HepG2 (cell line): Measurements from ENCODE around the gene STAB2. TPM values are rescaled to one million over a fixed set of nuclear protein-coding genes. Genes with fewer than 3 reads are reported as not detected.

Source experiments
- ATAC-seq: fragments of 200-7000 bp; cut with Tn5 transposase; 3 replicates; pipeline ENCODE4 v1.9.1; 2020; ENCODE audit warnings: mild to moderate bottlenecking, moderate library complexity
- BruUV-seq: library from RNA; stranded (reverse); fragments of 400-500 nt; replicated peaks from 2 replicates; lab custom pipeline; 2021; lab: Mats Ljungman, UMichigan
- CTCF ChIA-PET: fragments of 300-600 bp; formaldehyde crosslinking; extraction: SDS; loops from one replicate; lab custom pipeline; 2021; ENCODE audit warnings: low total read pairs, inconsistent platforms, low intra/inter-chr PET ratio; lab: Yijun Ruan, JAX
- POLR2A ChIA-PET: fragments of 350-600 bp; sonication (Branson Sonifier 250); formaldehyde crosslinking; loops from one replicate; lab custom pipeline; 2020; ENCODE audit warnings: antibody characterized with exemption, inconsistent platforms; lab: Yijun Ruan, JAX
- DNase-seq: peaks from one replicate; pipeline ENCODE4 v3.0.0-alpha.2; 2015; ENCODE audit warnings: low spot score
- FAIRE-seq: peaks from 3 replicates; lab custom pipeline; 2011; peaks lifted over from hg19 to GRCh38; lab: Jason Lieb, UNC
- H2AFZ ChIP-seq: one replicate; pipeline ENCODE4 v1.6.1; 2011; ENCODE audit warnings: low read length, inconsistent platforms
- H3K27ac ChIP-seq: fragments of 300-600 bp; 3 replicates; pipeline ENCODE4 v1.8.0; 2011; ENCODE audit warnings: mixed run types, mild to moderate bottlenecking, mixed read lengths, low read length, inconsistent platforms; ENCODE audit not compliant: insufficient read depth; ENCODE audit errors: extremely low read length
- H3K27me3 ChIP-seq, 2 experiments: fragments of 200-600 bp in 1 of 2; 2 replicates in 1 of 2; 3 replicates in 1 of 2; pipeline versions ENCODE4 v1.6.0 to v1.8.0; 2011; ENCODE audit warnings: low read length in 2 of 2, mild to moderate bottlenecking in 2 of 2, moderate library complexity in 2 of 2, inconsistent platforms in 1 of 2; ENCODE audit not compliant: insufficient read depth in 2 of 2, control insufficient read depth in 1 of 2
- H3K36me3 ChIP-seq, 2 experiments: fragments of 200-600 bp in 1 of 2; replicated peaks in 1 of 2; 2 replicates in 1 of 2; 3 replicates in 1 of 2; pipeline versions ENCODE4 v1.5.1 to v1.8.0; 2011; ENCODE audit warnings: low read length in 2 of 2, inconsistent platforms in 1 of 2; ENCODE audit not compliant: insufficient read depth in 2 of 2, control insufficient read depth in 1 of 2
- H3K4me1 ChIP-seq: 2 replicates; pipeline ENCODE4 v1.5.1; 2012; ENCODE audit warnings: low read length, inconsistent platforms; ENCODE audit not compliant: insufficient read depth
- H3K4me2 ChIP-seq: 2 replicates; pipeline ENCODE4 v1.6.0; 2011; ENCODE audit warnings: low read depth, low read length, inconsistent platforms
- H3K4me3 ChIP-seq, 3 experiments: fragments of 200-600 bp in 1 of 3; sonication (generic), shearing (Covaris generic) in 1 of 3; replicated peaks in 1 of 3; 2 replicates each; pipeline ENCODE4 v1.5.1; 2011 to 2016; ENCODE audit warnings: low read length in 3 of 3, inconsistent platforms in 2 of 3, low read depth in 2 of 3, mild to moderate bottlenecking in 2 of 3, control low read depth in 1 of 3, mixed read lengths in 1 of 3; ENCODE audit not compliant: insufficient read depth in 1 of 3
- H3K79me2 ChIP-seq: one replicate; pipeline ENCODE4 v1.6.1; 2011; ENCODE audit warnings: low read length, inconsistent platforms; ENCODE audit not compliant: insufficient read depth
- H3K9ac ChIP-seq: 2 replicates; pipeline ENCODE4 v1.6.0; 2011; ENCODE audit warnings: mild to moderate bottlenecking, low read depth, low read length, inconsistent platforms; ENCODE audit not compliant: insufficient read depth
- H3K9me3 ChIP-seq: 2 replicates; pipeline ENCODE4 v1.5.1; 2012; ENCODE audit warnings: mild to moderate bottlenecking, low read length
- H4K20me1 ChIP-seq: 2 replicates; pipeline ENCODE4 v1.6.0; 2011; ENCODE audit warnings: inconsistent platforms, mild to moderate bottlenecking, low read length, moderate library complexity; ENCODE audit not compliant: insufficient read depth
- HNRNPLL ChIP-seq: fragments of 200-400 bp; formaldehyde crosslinking; IDR thresholded peaks from 2 replicates; pipeline ENCODE4 v1.6.1; 2017; ENCODE audit warnings: mild to moderate bottlenecking, low read depth, low read length; ENCODE audit not compliant: poor library complexity, severe bottlenecking
- PRPF4 ChIP-seq: fragments of 200-400 bp; formaldehyde crosslinking; IDR thresholded peaks from 2 replicates; pipeline ENCODE4 v1.6.1; 2016; ENCODE audit warnings: low read length, low read depth; ENCODE audit not compliant: poor library complexity, severe bottlenecking
- TCF7 ChIP-seq: sonication (generic); IDR thresholded peaks from 2 replicates; pipeline ENCODE4 v1.6.1; 2016; ENCODE audit warnings: antibody characterized with exemption, low read depth
- THAP8 ChIP-seq: sonication (generic); formaldehyde crosslinking; IDR thresholded peaks from 2 replicates; pipeline ENCODE4 v1.5.1; 2020; ENCODE audit warnings: missing genetic modification reagents, mild to moderate bottlenecking, borderline replicate concordance
- ZBTB25 ChIP-seq: IDR thresholded peaks from 2 replicates; pipeline ENCODE4 v1.6.1; 2018; ENCODE audit warnings: missing genetic modification reagents
- ZNF326 ChIP-seq: sonication (generic); formaldehyde crosslinking; IDR thresholded peaks from 2 replicates; pipeline ENCODE4 v1.4.0; 2020; ENCODE audit warnings: missing genetic modification reagents, borderline replicate concordance
- ZNF773 ChIP-seq: sonication (generic); formaldehyde crosslinking; IDR thresholded peaks from 2 replicates; pipeline ENCODE4 v1.4.0; 2020; ENCODE audit warnings: missing genetic modification reagents, borderline replicate concordance
- WGBS: methylation state at CpG from one replicate; pipeline ENCODE4 v1.1.6; 2017; ENCODE audit warnings: low lambda C conversion rate; 5-methylcytosine and 5-hydroxymethylcytosine counted together
- in situ Hi-C: cut with HindIII; loops from 2 replicates; pipeline ENCODE4 v1.10.0; 2017; ENCODE audit warnings: low pct_unique_long_range_greater_than_20kb; ENCODE audit not compliant: extremely low pct_ligation_motif_present
- intact Hi-C: fragments of 100-400 bp; cut with micrococcal nuclease; formaldehyde crosslinking; loops from one replicate; pipeline ENCODE4 v1.10.0; 2022; ENCODE audit not compliant: unreplicated experiment
- polyA plus RNA-seq, 8 experiments: library from polyadenylated mRNA; depleted of rRNA in 3 of 8; stranded (reverse) in 7 of 8; unstranded in 1 of 8; fragments of >200 nt; fragmentation: Illumina TruSeq in 4 of 8; extraction: Trizol in 4 of 8; gene quantifications; 2 replicates each; pipeline versions ENCODE4 v1.2.1 to v1.2.3, GENCODE V29; 2011 to 2016; ENCODE audit warnings: low read depth in 4 of 8, missing spikeins in 1 of 8, mixed read lengths in 1 of 8; ENCODE audit not compliant: insufficient read depth in 1 of 8
- total RNA-seq, 5 experiments: library from RNA; depleted of rRNA; stranded (reverse); fragments of >200 nt; fragmentation: Illumina TruSeq; extraction: Trizol; gene quantifications; 2 replicates each; pipeline ENCODE4 v1.2.3, GENCODE V29; 2016; ENCODE audit warnings: low read depth in 1 of 5
- TF ChIP-seq, protein P1 (sequence below): sonication (generic); IDR thresholded peaks from 2 replicates; pipeline ENCODE4 v1.6.1; 2016; ENCODE audit warnings: low read depth, borderline replicate concordance

Gene STAB2
- total and polyA plus RNA-seq, 2 of the 13 experiments (the other 11 are each of a cell fraction or from before 2014, with no cell fraction given) = not detected

DNA sequence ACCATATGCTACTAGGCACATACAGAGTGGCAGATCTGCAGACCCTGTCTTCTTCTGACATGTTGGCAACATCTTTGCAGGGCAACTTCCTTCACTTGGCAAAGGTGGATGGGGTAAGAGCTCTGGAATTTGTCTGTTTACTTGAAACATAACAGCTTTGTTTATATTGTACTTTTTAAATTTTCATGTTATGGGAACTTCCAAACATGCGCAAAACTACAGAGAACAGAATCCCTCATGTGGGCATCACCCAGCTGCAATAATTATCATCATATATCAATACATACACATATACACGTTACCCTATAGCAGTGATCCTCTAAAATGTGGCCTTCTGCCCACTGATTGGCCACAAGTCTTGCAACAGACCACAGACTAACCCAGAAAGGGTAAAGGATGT lies 103.4 kb downstream of the STAB2 start (continued):
- TF ChIP-seq ZNF326 (CRISPR knock-in tag) (no peak), PRPF4 (no peak)

- no peak for ATAC-seq
- no peak overlapping the region for H3K27ac ChIP-seq
- BruUV-seq = no TSS peak
- ChIA-PET CTCF (no interaction called here), POLR2A (no interaction called here)
- FAIRE-seq = no peak
- H3K27me3 ChIP-seq = peaks cover 0 to 3% of the 10 kb centered on the region in 2 experiments; a peak in 1 of 5 replicates
- TF ChIP-seq ZBTB25 (CRISPR knock-in tag) (no peak), TCF7 (no peak), HNRNPLL (no peak), THAP8 (CRISPR knock-in tag) (no peak), ZNF773 (CRISPR knock-in tag) (no peak)
- TF ChIP-seq, protein P1, sequence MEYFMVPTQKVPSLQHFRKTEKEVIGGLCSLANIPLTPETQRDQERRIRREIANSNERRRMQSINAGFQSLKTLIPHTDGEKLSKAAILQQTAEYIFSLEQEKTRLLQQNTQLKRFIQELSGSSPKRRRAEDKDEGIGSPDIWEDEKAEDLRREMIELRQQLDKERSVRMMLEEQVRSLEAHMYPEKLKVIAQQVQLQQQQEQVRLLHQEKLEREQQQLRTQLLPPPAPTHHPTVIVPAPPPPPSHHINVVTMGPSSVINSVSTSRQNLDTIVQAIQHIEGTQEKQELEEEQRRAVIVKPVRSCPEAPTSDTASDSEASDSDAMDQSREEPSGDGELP = no peak
- H3K36me3 ChIP-seq = no peaks in the 10 kb centered on the region
- DNase-seq = no peak
- no peaks in the 10 kb centered on the region for H4K20me1 ChIP-seq
- 4% methylated on average over 1 of the region's 3 CpGs for WGBS
- H3K9ac ChIP-seq = no peak overlapping the region
- H3K79me2 ChIP-seq = no peaks in the 10 kb centered on the region
- no peaks in the 10 kb centered on the region for H3K4me1 ChIP-seq
- no peak overlapping the region for H3K4me2 ChIP-seq
- no peaks in the 10 kb centered on the region for H3K9me3 ChIP-seq
- H2AFZ ChIP-seq = no peak overlapping the region
- in situ Hi-C loops (no loop called here), intact Hi-C loops (no loop called here)
- no peak overlapping the region for H3K4me3 ChIP-seq
Measured at GRCh38 chr12:103691063-103691462, 104.0 kb downstream of the STAB2 start.
